OCI-LY7 (cell line): ENCODE measurements around the gene CILP2.

Experiments used
- CTCF ChIP-seq: fragments of 200-600 bp; sonication (generic); conservative IDR thresholded peaks from 2 replicates; pipeline ENCODE4 v1.5.1; 2014; ENCODE audit warnings: mild to moderate bottlenecking, antibody characterized with exemption, low read length, moderate library complexity, mixed read lengths
- EZH2phosphoT487 ChIP-seq: fragments of 200-600 bp; sonication (generic); IDR thresholded peaks from 2 replicates; pipeline ENCODE4 v1.6.1; 2018; ENCODE audit warnings: low read depth, borderline replicate concordance, mild to moderate bottlenecking, mixed run types, antibody characterized with exemption, low read length, moderate library complexity, mixed read lengths

DNA sequence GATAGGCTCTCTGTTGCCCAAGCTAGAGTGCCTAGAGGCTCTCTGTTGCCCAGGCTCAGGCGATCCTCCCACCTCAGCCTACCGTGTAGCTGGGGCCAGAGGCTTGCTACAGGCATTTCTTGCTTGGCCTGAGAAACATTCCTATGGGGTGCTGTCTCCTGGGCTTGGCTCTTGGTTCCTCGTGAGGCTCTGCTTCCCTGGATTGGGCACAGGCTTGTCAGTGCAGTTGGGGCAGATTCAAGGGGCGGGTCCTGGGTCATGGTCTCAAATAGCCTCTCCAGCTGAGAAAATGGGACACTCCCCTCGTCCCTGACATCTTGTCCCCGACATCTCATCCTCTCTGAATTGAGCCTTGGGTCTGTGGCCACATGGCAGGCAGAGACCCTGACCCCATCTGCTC lies 27.6 kb upstream of the CILP2 start:
- TF ChIP-seq CTCF (no peak), EZH2phosphoT487 (no peak)
